Regular cardiac myocyte (primary cell): Measurements from ENCODE around the gene TMEM82. TPM values are rescaled to one million over a fixed set of nuclear protein-coding genes. Genes with fewer than 3 reads are reported as not detected.

Experiments
- total RNA-seq: library from RNA; depleted of rRNA; stranded (reverse); fragments of >200 nt; gene quantifications from 2 replicates; pipeline ENCODE4 v1.2.3, GENCODE V29; 2014

TMEM82 gene
- total RNA-seq, result not detected in 2 replicates

GRCh38 chr1:15742339-15742801, at the start of gene TMEM82:
TSS of gene TMEM82 (plus strand) at chr1:15742499. CDS start at chr1:15742560, 61 bp downstream.

GRCh38 chr1:15736038-15736891, 6.0 kb upstream of the TMEM82 start, which contains the start of gene SLC25A34:
TSS of gene SLC25A34 (plus strand) at chr1:15736258. CDS start at chr1:15736486, 228 bp downstream.

GRCh38 chr1:15758343-15758931, 16.1 kb downstream of the TMEM82 start, which contains the start of gene FBLIM1:
TSS of gene FBLIM1 (plus strand) at chr1:15758795. CDS start at chr1:15764984, 6,189 bp downstream.

Other genes with a start within 250 kb of the TMEM82 start
- gene CASP9, start 218.3 kb upstream of the TMEM82 start, total RNA-seq, result 4.2 and 8.6 TPM in 2 replicates
- gene DNAJC16, start 215.7 kb upstream of the TMEM82 start, total RNA-seq, result 16.9 and 18.8 TPM in 2 replicates
- gene AGMAT, start 157.4 kb upstream of the TMEM82 start, total RNA-seq, result 1.7 and 2.7 TPM in 2 replicates
- 12.5 and 15.8 TPM in 2 replicates for gene DDI2, start 125.0 kb upstream of the TMEM82 start, total RNA-seq
- gene PLEKHM2, start 58.2 kb upstream of the TMEM82 start, total RNA-seq, result 49.7 and 63.1 TPM in 2 replicates
- gene SLC25A34, start 6.2 kb upstream of the TMEM82 start, total RNA-seq, result 0.28 and 0.38 TPM in 2 replicates
- 76.7 and 77.0 TPM in 2 replicates for gene FBLIM1, start 16.3 kb downstream of the TMEM82 start, total RNA-seq
- 1.2 and 2.0 TPM in 2 replicates for gene UQCRHL, start 65.2 kb downstream of the TMEM82 start, total RNA-seq
- gene SPEN, start 105.2 kb downstream of the TMEM82 start, total RNA-seq, result 16.9 and 17.8 TPM in 2 replicates
- gene ZBTB17, start 233.6 kb downstream of the TMEM82 start, total RNA-seq, result 36.9 and 42.8 TPM in 2 replicates